GM04504 (cell line): ENCODE measurements around the gene CFAP91.

Experiments used
- DNase-seq: peaks from one replicate; pipeline ENCODE4 v3.0.0-alpha.2; 2012; ENCODE audit warnings: low read depth

The CFAP91 gene

GRCh38 chr3:119702530-119703527 lies at the start of gene CFAP91:
CFAP91 (plus strand) TSS chr3:119703022; CDS start chr3:119703099, 77 bp downstream.
- DNase-seq = peak; percentile 67

- DNase-seq = no peak
These were observed 48.9 kb upstream of the CFAP91 start for GRCh38 chr3:119653876-119654275.

- DNase-seq = no peak
These were observed 44.7 kb upstream of the CFAP91 start for GRCh38 chr3:119657887-119658702.

DNA sequence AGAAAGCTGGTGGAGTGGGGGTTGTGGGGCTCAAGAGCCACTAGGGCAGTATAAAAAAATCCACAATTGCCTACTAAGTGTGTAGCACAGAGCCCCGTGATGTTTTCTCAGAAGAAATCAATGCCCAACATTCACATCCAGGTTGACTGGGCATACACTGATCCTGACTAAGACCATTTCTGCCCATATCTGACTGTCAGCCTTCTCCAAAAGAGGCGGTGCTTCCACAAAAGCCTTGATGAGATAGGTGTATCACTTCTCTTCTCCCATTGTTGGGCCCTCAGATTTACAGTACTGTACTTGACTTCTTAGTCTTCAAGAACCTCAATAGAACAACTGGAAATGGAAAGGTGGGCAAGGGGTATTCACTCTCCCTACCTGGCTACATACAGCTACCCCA lies 43.8 kb upstream of the CFAP91 start:
- no peak for DNase-seq

GRCh38 chr3:119659606-119660291 lies 43.1 kb upstream of the CFAP91 start:
- DNase-seq = no peak

- DNase-seq = no peak
These were observed 42.1 kb upstream of the CFAP91 start, which contains the start of gene POPDC2 for GRCh38 chr3:119660474-119661440. POPDC2 (minus strand) TSS chr3:119660589; CDS start chr3:119660423, 166 bp downstream.

DNA sequence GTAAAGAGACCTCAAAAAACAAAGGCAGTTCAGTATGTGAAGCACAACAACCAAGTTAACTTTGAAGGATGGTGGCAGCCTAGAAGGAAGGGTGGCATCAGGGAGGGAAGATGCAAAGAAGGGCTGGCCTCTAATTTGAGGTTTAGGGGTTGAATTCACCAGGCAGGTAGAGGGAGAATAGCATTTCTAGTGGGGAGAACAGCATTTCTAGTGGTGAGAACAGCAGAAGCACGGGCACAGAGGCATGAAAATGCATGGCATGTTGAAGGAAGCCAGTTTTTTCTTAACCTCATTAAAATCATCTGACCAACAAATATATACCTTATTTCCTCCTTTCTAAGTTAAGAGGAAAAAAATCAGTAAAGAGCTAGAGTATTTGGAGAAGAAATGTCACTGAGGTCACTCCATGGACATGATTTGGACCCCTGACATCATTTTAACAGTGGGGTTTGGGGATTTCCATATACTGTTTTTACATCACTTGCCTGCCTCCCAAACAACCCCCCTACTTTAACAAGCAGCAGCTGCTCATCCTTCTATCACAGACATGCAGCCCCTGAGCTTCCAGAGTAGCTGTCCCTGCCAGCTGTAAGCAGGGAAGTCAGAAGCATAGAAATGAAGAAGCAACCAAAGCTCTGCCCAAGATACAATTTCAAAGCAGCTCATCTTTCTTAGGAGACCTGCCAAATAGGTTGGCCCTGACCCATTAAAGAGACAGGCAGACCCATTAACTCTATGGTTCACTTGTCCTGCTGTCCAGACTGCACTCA lies 40.0 kb upstream of the CFAP91 start:
- DNase-seq = no peak

DNA sequence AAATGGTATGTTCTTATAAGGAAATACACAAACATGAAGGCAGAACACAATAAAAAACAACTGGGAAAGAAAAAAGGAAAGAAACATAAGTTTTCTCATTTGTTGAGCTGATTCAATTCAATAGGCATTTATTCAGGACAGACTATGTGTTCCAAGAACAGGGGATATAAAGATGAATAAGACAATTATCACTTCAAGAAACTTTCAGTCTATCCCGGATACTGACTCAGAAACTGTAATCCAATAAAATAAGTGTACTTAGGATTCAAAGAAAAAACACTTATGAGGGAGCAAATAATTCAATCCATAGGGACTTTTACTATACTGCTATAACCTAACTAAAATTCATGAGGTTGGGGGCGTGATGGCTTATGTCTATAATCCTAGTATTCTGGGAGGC lies 38.9 kb upstream of the CFAP91 start:
- DNase-seq = no peak

- DNase-seq = no peak
These were observed 38.5 kb upstream of the CFAP91 start for GRCh38 chr3:119664370-119664769.

DNA sequence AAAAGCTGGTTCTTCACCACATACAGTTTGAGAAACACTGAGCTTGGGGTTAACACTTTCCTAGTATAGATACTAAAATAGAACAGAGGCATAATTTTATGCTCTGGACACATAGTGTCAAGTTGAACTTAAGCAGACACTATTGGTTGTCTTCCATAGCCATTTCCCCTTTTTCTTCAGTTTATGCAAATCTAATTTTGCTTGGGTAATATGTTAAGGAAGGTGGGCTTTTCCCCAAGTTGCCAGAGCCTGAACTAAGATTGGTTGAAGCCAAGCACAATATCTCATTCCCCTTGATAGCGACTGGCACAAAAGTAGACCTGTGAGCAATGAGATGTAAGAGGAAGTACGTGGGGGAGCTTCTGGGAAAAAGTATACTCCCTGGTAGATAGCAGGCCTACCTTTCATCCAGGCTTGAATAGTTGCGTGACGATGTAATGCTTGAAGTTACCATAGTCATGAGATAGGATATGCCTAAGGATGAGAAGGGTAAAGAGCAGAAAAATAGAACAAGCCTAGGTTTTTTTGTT lies 37.9 kb upstream of the CFAP91 start:
- no peak for DNase-seq

- DNase-seq = no peak
These were observed 36.8 kb upstream of the CFAP91 start for GRCh38 chr3:119665954-119666559.

- no peak for DNase-seq
These were observed 32.8 kb upstream of the CFAP91 start for GRCh38 chr3:119669906-119670570.

DNA sequence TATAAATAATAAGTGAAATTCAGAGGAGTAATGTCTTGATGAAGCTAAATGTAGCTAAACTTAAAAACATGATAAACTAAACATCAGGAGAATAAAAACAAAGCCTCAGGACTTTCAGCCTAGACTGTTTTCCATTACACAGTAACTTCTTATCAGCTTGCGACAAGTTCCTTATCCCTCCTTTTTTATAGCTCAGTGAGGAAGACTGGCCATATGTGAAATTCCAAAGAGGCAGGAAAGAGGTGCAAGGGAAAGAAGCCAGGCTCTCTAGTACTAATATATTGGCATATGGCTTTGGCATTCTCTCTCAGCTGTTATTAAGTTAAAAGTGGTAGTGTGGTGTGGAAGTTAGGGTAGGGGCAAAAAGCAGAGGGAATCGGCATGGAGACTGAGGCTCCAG lies 30.0 kb upstream of the CFAP91 start:
- no peak for DNase-seq

GRCh38 chr3:119673875-119674274 lies 28.9 kb upstream of the CFAP91 start:
- no peak for DNase-seq

DNA sequence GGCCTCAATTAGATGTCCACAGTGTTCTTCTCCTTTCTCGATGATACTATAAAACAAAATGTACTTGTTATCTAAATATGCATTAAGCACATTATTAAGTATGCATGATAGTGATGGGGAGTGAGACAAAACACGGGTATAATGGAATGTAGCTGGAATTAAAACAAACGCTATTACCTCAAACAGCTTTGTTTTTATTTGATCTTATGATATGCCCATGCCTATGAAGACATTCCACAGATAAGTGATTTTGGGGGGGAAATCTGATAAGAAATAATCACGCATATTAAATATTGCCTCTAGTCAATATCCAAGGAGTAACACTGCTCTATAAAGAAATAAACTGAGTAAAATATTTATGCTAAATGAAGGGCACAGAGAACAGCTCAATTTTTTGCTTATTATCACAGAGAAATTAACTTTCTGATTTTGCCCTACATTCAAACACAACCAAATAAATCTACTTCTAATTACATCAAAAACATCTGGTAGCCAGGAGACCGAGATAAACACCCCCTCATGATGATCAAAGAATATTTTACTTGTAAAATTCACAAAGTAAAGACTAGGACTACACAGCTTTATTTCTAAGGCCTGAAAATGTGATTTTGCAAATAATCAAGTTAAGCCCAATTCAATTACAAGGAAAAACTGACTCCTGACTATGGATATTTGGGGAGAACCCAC lies 27.5 kb upstream of the CFAP91 start:
- DNase-seq = no peak

GRCh38 chr3:119676020-119676419 lies 26.8 kb upstream of the CFAP91 start:
- DNase-seq = no peak

DNA sequence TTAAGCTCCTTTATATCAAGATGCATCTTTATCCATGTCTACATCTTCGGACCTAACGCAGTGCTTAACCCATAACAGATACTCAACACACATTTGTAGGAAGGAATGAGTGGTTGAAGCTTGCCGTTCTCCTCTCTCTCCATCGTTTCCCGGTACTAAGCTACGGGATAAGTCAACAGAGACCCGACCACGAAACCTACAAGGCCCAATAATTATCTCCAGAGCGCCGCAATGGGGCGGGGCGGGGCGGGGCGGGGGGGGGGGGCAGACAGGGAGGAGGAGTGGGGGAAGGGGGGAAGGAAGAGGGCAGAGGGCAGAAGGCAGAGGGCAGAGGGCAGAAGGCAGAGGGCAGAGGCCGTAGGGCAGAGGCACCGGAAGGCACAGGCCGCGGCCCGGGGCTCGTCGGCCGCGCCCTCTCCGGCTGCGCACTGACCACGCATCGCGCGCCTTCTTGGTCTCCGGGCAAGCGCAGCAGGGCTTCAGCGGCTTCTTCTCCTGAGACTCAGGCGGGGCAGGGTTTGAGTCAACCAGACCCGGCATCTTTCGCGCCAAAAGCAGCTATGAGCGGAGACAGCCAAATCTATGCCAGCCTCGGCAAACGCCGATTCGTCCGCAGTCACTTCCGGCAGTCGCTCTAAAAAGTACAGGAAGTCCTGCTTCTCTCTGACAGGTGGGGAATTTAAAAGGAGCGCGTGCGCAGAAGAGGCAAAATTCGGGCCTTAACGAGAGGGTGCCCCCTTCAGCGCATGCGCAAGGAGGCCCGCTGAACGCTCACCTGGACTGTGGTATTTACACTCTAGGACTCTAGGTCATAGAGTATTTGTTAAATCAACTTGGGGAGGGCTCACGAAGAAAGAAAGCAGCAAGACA lies 25.8 kb upstream of the CFAP91 start, which contains the start of gene COX17:
TSS of gene COX17 (minus strand) at position 636 of the 870 bp plus-strand sequence. CDS start at position 540, 96 bp downstream.
- DNase-seq = peak; percentile 89
